Ramos (cell line): Measurements from ENCODE around the gene IL1RL2.

Experiments used
- in situ Hi-C: fragments of 300-500 bp; cut with MboI; formaldehyde crosslinking; loops from one replicate; pipeline ENCODE4 v1.14.3; 2022; ENCODE audit warnings: low sequenced_read_pairs; ENCODE audit not compliant: unreplicated experiment

Gene IL1RL2

DNA sequence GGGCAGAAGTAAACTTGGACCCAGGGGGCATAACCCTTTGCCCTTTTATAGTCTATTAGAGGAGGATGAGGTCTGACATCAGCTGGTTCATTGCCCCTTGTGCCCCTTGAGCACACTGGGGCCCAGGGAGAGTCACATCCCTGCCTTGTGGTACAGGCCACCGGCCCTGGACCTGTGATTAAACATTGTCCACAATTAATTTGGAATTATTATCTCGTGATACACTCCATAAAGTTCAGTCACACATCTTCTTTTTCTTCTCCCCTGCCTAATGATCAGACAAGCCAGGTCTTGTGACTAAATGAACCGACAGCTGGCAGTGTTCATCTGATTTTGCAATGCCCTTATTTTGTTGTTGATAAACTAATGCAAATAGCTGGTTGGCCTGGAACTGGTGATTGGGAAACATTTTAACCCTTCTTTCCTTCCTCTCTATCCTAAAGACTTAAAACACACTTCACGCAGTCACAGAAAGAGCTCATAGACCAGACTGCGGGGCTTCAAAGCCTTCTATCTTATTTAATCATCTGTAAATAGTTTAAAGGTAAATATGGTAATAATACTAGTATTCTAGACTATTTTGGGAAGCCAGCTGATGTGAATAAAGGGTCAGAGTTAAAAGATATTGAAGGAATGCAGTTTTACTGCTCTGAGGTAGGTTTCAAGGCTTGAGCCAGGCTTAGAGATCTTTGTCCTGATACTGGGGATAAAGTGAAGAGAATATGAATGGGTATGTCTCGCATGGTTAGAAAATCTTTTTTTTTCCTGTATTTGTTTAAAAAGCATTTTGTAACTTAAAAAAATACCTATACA, 30.9 kb upstream of the IL1RL2 start:
- in situ Hi-C loops: no loop called here

DNA sequence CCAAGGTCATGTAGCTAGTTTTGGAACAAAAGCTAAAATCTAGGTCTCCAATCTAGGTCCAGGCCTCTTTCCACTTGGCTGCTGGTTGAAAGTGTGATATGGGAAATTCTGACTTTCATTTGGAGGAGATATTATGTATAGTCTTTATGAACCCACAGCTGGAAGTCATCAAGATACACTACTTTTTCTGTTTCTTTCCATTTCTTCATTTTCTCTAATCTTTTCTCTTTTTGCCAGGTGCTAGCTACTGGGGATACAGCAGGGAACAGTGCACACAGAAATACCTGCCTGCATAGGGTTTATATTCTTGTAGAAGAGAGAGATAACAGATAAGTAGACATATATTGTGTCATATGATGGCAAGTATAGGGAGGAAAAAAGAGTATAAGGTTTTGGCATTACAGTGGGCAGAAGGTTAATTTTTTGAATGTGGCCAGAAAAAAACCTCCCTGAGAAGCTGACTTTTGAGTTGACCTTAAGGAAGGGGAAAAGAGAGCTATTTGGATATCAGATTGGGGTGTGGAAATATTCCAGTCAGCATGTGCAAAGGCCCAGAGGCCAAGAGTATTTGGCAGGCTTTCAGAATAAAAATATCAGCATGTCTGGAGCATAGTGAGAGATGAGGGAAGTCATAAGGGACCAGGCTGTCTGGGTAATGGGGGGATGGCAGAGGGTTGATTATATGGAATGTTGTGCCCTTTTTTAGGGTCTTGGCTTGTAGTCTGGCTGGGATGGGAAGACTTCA, 28.6 kb upstream of the IL1RL2 start:
- in situ Hi-C loops: no loop called here

DNA sequence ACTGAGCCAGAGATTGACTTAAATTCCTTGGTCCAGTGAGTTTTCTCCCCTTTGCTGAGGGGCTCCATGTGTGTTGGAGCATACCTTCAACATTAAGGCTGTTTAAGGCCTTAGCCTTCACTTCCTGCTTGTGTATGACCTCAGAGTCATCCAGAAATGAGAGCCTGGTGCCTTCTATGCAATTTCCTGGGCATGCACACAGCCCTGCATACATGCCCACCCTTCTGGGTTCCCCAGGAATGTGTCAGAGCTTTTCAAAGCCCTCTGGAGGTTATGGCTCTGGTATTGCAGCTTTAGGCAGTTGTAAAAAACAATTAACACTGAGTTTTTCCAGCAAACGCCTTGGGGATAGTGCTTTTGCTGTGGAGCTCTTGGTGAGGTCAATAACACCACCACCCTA, 27.5 kb upstream of the IL1RL2 start:
- in situ Hi-C loops: no loop called here

DNA sequence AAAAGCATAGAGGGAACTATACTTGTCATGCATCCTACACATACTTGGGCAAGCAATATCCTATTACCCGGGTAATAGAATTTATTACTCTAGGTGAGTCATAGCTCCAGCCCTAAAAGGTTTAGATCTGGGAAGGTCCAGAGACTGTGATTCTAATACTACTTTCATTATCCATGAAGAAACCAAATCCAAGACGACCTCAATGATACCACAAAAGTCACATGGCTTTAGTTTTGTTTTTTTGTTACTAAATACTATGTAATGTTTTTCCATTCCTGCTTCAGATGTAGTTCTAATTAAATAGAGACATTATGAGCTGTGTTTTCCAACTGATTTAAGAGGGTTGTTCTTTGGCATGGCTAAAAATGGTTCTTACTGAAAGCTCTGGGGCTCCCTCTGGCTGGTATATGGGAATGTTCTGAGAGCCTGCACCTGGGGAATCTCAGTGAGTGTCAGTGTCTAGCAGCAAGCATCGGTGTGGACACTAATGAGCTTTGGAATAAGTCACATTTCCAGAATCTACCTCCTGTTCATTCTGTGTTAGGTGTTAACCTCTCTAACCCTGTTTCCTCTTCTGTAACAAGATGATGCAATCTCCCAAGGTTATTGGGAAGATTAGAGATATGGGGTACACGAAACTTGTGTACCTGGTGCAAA, 20.5 kb upstream of the IL1RL2 start:
- in situ Hi-C loops: no loop called here

DNA sequence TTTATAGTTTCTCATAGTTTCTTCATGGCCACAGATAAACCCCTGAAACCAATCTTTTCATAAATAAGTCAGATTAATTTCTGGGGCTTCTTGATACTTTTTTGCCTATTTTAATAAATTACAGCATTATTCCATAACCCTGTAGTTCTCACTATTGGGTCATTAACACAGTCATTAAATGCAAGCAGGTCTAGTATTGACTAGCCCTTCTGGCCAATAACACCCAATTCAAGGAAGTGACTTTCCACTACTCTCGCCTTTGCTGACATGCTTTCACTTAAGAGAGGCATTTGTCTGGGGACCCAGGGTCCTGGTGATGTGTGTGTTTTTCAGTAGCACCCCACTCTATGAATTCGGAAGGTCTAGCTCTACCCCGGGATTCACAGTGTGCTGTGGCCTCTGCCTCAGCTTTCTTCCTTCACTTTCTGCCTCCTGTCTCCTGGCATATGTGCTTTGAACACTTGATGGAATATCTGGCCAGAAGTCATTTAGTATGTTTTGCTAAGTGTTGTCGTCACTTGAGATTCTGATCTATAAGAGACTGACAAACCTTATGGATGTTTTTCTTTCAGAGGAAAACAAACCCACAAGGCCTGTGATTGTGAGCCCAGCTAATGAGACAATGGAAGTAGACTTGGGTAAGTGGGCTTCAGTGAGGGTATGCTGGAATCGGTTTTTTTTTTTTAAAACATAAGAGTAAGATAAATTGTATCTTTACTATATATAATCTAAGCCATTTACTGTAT, 18.6 kb upstream of the IL1RL2 start:
- in situ Hi-C loops: no loop called here

DNA sequence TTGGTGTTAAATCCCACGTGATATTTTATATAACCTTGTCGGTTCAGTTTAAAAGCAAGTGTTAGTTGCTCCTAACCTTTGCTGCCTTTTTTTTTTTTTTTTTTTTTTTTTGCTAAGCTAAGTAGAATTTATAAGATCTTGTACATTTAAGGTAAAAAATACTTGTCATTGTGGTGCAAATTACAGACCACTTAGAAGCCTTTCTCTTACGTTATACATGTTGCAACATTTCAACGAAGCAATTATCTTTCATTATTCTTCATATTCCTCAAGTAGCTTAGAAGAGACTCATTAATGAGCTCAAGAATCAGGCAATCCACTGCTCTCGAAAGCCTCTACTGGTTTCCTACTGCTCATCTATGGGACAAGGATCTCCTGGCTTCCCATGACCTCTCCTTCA, 14.9 kb upstream of the IL1RL2 start:
- in situ Hi-C loops: no loop called here

DNA sequence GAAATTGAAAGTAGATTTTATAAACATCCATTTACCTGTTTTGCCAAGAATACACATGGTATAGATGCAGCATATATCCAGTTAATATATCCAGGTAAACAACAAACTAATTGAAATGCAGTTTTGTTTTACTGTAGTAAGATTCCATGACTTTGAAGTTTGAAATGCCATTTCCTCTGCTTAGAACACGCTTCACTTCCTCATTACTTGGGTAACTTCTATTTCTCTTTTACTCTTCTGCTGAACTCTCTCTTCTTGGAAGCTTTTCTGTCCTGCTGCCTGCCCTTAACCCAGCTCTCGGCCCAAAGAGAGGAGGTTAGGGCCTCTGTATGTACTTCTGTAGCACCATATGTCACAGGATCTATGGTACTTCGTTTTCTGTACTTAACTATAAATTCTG, 14.1 kb upstream of the IL1RL2 start:
- in situ Hi-C loops: no loop called here

DNA sequence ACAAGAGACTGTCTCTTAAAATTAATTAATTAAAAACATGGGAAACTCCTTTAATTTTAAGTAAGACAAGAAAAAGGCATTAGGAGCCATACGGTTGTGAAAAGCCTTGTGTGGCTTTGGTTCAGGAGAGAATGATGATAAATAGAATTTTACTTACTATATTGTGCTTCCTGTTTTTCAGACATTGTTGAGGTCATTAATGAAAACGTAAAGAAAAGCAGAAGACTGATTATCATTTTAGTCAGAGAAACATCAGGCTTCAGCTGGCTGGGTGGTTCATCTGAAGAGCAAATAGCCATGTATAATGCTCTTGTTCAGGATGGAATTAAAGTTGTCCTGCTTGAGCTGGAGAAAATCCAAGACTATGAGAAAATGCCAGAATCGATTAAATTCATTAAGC, 10.7 kb upstream of the IL1RL2 start:
- in situ Hi-C loops: no loop called here

DNA sequence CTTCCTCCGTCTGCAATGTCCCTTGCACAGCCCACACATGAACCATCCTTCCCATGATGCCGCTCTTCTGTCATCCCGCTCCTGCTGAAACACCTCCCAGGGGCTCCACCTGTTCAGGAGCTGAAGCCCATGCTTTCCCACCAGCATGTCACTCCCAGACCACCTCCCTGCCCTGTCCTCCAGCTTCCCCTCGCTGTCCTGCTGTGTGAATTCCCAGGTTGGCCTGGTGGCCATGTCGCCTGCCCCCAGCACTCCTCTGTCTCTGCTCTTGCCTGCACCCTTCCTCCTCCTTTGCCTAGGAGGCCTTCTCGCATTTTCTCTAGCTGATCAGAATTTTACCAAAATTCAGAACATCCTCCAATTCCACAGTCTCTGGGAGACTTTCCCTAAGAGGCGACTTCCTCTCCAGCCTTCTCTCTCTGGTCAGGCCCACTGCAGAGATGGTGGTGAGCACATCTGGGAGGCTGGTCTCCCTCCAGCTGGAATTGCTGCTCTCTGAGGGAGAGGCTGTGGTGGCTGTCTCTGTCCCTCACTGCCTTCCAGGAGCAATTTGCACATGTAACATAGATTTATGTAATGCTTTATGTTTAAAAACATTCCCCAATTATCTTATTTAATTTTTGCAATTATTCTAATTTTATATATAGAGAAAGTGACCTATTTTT, 8.9 kb upstream of the IL1RL2 start:
- in situ Hi-C loops: no loop called here

DNA sequence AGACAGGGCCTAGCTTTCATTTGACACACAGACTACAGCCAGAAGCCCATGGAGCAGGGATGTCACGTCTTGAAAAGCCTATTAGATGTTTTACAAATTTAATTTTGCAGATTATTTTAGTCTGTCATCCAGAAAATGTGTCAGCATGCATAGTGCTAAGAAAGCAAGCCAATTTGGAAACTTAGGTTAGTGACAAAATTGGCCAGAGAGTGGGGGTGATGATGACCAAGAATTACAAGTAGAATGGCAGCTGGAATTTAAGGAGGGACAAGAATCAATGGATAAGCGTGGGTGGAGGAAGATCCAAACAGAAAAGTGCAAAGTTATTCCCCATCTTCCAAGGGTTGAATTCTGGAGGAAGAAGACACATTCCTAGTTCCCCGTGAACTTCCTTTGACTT, 7.8 kb upstream of the IL1RL2 start:
- in situ Hi-C loops: no loop called here

DNA sequence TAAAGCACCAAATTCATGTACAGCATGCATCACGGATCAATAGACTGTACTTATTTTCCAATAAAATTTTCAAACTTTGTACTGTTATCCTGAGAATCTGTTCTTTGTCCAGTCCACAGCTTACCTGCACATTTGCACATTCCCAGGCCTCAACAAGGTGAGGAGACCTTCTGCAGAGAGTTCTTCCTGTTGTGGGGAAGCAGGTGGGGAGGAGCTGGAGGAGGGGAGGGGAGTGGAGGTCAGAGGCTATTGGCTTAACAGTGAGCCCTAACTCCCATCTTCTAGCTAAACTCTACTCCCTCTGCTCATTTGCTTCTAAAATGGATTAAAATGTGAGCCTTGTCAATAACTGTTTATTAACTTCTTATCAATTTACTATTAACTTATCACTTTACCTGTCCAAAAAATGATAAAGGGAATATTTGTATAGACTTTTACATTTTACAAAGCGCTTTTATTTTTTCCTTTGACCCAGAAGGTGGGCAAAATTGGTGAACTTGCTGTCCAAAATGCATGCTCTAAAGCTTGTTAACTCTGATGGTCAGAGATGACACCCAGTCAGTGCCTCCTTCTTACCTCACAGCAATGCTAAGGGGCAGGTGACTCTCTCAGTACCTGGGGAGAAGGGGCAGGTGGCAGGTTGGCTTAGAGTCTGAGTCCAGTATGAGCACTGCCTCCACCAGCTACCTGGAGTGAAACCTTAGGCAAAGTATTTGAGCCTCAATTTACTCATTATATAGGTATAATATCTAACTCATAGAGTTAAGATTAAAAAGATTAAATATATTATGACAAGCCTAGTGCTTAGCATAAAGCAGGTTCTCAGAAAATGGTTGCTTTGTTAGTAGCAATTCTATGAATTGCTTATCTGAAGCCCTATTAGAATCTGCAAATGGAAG, 6.8 kb upstream of the IL1RL2 start:
- in situ Hi-C loops: no loop called here

DNA sequence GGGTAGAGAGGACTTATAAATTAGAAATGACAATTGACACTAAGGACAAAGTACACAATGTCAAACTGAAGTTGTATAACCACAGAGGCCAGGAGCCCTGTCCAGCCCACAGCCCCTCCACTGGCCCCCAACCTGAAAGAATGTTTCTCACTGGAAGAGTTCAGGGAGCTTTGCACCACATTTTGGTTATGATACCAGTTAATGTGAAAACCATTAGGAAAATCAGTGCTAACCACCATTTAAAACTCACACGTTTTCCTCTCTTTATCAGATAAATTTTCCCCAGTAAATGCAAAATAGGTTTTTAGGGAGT, 6.2 kb upstream of the IL1RL2 start:
- in situ Hi-C loops: no loop called here

DNA sequence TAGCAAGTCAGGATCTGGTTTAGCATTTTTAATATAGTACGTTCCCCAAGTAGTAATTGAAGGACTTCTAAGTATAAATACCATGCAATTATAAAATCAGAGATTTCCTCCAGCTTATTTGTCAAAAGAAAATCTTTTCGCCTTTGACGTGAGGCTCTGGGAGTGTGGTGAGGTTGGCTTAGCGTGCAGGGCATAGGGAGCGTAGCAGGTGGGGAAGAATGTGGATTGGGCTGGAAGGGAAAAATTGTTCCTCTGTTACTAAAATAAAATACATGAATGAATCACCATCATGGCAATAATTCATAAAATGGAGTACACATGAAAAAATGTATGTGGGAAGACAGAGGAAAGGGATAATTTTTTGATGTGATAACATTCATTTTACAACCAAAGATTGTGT, 5.4 kb upstream of the IL1RL2 start:
- in situ Hi-C loops: no loop called here

DNA sequence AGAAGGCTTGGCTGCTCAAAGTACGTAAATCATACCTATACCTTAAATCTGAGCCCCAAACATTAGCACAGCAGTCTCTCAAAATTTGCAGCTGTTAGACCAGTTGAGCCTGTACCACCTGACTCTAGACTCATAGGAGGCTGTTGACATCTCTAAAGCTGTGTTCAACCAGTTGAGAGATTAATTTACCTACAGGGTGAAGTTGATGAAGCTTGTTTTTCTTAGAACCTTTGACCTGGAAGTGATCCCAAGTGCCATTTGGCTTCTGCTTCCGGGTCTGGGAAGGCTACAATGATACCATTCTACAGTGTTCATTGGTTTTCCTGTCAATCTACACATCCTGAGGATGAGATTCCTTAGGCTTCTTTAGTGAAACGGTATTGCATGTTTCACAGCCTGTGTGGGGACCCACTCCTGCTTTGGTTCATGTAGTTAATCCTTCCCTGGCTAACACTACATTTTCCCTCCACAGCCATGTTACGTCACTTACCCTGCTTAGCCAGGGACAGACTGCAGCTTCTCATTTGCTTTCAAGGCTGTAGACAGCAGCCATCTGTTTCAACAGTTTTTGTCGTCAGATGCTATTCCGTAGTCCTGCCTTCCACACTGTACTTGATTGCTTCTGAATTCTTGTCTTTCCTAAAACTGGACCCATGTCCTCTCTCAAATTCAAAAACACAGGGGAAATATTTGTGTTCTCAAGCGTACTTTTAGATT, 4.7 kb upstream of the IL1RL2 start:
- in situ Hi-C loops: no loop called here

DNA sequence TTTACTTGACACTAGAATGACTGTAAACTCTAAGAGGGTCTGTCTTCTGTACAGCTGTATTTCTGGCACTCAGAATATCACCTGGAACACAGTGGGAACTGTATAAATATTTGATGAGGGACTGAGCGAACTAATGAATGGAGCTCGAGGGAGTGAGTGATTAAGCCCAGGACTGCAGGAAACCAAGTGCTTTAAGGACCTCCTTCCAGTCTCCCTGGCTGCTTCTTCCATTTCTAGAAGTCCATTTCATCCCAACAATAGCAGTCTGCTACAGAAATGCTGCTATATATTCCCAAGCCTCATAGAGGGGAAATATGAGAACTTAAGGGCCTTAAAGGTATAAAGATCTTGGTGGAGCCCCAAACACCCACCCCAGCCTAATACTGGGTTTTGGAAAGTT, 2.8 kb upstream of the IL1RL2 start:
- in situ Hi-C loops: no loop called here

DNA sequence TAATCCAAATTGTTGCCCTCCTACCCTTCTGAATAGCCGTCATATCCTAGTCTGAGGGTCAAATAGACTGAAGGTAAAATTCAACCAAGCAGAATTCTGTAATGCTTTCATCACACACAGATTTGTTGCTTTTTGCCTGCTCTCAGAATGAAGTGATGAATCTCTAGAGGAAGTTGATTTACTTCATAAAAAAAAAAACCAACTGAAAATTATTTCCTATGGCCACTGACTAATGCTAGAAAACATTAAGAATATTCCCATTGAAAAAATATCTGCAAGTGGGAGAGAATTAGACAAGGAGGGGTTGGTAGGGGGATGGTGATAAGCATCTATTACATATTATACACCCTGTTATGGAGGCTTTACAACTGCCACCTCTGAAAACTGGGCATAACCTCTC, 2.3 kb upstream of the IL1RL2 start:
- in situ Hi-C loops: no loop called here

DNA sequence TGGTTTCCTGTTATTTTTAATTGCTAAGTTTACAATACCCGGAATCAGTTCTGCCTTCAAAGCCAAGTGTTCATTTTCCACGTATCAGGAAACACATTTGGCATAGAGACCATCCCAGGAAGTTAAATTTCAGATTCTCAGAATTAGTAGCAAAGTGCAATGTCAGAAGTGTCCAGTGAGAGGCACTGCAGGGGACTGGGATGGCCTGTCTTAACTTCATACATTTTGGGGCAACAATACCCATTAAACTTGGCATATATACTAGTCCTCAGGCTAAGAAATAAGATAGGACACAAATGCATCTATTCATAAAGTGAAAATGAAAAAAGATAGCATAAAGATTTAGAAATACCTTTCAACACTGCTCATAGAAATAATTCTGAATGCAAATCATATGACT, 1.5 kb upstream of the IL1RL2 start:
- in situ Hi-C loops: no loop called here

DNA sequence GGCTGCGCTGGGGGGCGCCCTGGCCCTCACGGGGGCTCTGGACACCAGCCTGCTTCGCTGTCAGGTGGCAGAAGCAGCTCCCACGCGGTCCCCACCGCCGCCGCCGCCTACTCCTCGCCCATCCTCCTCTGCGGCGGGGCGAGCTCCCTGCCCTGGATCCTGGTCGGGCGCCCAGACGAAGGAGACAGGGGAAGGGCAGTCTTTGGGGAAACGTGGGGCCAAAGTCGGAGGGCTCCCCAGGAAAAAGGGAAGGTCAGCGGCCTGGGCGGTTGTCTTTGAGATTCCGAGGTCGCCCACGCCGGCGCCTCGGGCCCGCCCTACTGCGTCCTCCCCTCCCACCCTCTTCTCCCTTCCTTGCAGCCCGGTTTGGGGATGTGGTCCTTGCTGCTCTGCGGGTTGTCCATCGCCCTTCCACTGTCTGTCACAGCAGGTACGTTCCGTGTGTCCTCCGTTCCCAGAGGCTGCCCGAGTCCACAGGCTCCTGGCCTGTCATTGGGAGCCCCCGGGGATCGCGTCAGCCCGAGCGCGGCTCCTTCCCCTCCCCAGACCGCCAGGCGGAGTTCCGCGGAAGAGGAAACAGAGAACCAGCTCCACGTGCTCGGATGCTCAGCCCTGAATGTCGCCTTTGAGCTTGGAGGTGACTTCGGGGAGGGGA, 800 bp downstream of the IL1RL2 start:
- in situ Hi-C loops: no loop called here
